Calu3 (cell line): Measurements from ENCODE around the gene CADM1. TPM values are rescaled to one million over a fixed set of nuclear protein-coding genes. Genes with fewer than 3 reads are reported as not detected.

Experiments
- BruUV-seq: library from RNA; stranded (reverse); fragments of 400-500 nt; replicated peaks from 2 replicates; lab custom pipeline; 2021; lab: Mats Ljungman, UMichigan
- CTCF ChIA-PET: fragments of 300-600 bp; sonication (Branson Sonifier 250); formaldehyde crosslinking; loops from one replicate; lab custom pipeline; 2022; ENCODE audit warnings: antibody characterized with exemption; lab: Charles Lee
- DNase-seq: peaks from one replicate; pipeline ENCODE4 v3.0.0; 2022
- H3K27ac Mint-ChIP-seq: one replicate; pipeline ENCODE4 v1.8.0; 2022; ENCODE audit warnings: mixed read lengths; ENCODE audit not compliant: unreplicated experiment
- H3K27me3 Mint-ChIP-seq: one replicate; pipeline ENCODE4 v1.8.0; 2022; ENCODE audit warnings: mixed read lengths; ENCODE audit not compliant: unreplicated experiment
- H3K36me3 Mint-ChIP-seq: one replicate; pipeline ENCODE4 v1.8.0; 2022; ENCODE audit warnings: mild to moderate bottlenecking, moderate library complexity, mixed read lengths; ENCODE audit not compliant: insufficient read depth, unreplicated experiment
- H3K4me1 Mint-ChIP-seq: one replicate; pipeline ENCODE4 v1.8.0; 2022; ENCODE audit warnings: mild to moderate bottlenecking, low read depth, mixed read lengths; ENCODE audit not compliant: unreplicated experiment
- H3K4me3 Mint-ChIP-seq: one replicate; pipeline ENCODE4 v1.8.0; 2022; ENCODE audit warnings: mild to moderate bottlenecking, low read depth, moderate library complexity, mixed read lengths; ENCODE audit not compliant: unreplicated experiment
- H3K9me3 Mint-ChIP-seq: one replicate; pipeline ENCODE4 v1.8.0; 2022; ENCODE audit warnings: low read depth, mixed read lengths; ENCODE audit not compliant: unreplicated experiment
- intact Hi-C: fragments of 100-400 bp; cut with micrococcal nuclease; formaldehyde crosslinking; loops from one replicate; pipeline ENCODE4 v1.10.0; 2022; ENCODE audit not compliant: unreplicated experiment
- total RNA-seq: library from RNA; stranded (reverse); gene quantifications from 2 replicates; pipeline ENCODE4 v1.2.3, GENCODE V29; 2022
- TF ChIP-seq, protein P1 (sequence below): fragments of 200-600 bp; IDR thresholded peaks from one replicate; pipeline ENCODE4 v1.8.0; 2022; ENCODE audit warnings: antibody characterized with exemption; ENCODE audit not compliant: unreplicated experiment

Gene CADM1
- total RNA-seq, 1 experiment from 2014 or later, result 0.68 TPM

- TF ChIP-seq, protein P1, sequence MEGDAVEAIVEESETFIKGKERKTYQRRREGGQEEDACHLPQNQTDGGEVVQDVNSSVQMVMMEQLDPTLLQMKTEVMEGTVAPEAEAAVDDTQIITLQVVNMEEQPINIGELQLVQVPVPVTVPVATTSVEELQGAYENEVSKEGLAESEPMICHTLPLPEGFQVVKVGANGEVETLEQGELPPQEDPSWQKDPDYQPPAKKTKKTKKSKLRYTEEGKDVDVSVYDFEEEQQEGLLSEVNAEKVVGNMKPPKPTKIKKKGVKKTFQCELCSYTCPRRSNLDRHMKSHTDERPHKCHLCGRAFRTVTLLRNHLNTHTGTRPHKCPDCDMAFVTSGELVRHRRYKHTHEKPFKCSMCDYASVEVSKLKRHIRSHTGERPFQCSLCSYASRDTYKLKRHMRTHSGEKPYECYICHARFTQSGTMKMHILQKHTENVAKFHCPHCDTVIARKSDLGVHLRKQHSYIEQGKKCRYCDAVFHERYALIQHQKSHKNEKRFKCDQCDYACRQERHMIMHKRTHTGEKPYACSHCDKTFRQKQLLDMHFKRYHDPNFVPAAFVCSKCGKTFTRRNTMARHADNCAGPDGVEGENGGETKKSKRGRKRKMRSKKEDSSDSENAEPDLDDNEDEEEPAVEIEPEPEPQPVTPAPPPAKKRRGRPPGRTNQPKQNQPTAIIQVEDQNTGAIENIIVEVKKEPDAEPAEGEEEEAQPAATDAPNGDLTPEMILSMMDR, result no peak
- no peaks in the 10 kb centered on the region for H3K27me3 Mint-ChIP-seq
- BruUV-seq, result no TSS peak
- H3K4me1 Mint-ChIP-seq, result no peaks in the 10 kb centered on the region
- no peak overlapping the region for H3K4me3 Mint-ChIP-seq
- DNase-seq, result no peak
- CTCF ChIA-PET, result interaction anchor here (0.7 kb wide), 1 partner anchor 1718 kb away, joined by 3 read pairs; no protein-coding TSS in a partner anchor
- intact Hi-C loops, result no loop called here
- no peak overlapping the region for H3K27ac Mint-ChIP-seq
- no peaks in the 10 kb centered on the region for H3K9me3 Mint-ChIP-seq
- no peaks in the 10 kb centered on the region for H3K36me3 Mint-ChIP-seq
These were observed 277.7 kb downstream of the CADM1 start for GRCh38 chr11:115226556-115226955.

- intact Hi-C loops, result no loop called here
- no peak for DNase-seq
- no peaks in the 10 kb centered on the region for H3K9me3 Mint-ChIP-seq
- no TSS peak for BruUV-seq
- no peaks in the 10 kb centered on the region for H3K4me1 Mint-ChIP-seq
- H3K4me3 Mint-ChIP-seq, result no peak overlapping the region
- H3K27me3 Mint-ChIP-seq, result no peaks in the 10 kb centered on the region
- H3K36me3 Mint-ChIP-seq, result no peaks in the 10 kb centered on the region
- CTCF ChIA-PET, result no interaction called here
- no peak overlapping the region for H3K27ac Mint-ChIP-seq
- TF ChIP-seq, protein P1, result no peak
These were observed 279.7 kb downstream of the CADM1 start for GRCh38 chr11:115224551-115224950.

GRCh38 chr11:115222863-115223530 is 281.2 kb downstream of the CADM1 start:
- no TSS peak for BruUV-seq
- no peak for DNase-seq
- H3K27ac Mint-ChIP-seq, result no peak overlapping the region
- H3K4me3 Mint-ChIP-seq, result no peak overlapping the region
- TF ChIP-seq, protein P1, result no peak
- CTCF ChIA-PET, result interaction anchor here (0.6 kb wide), 1 partner anchor 747 kb away, joined by 7 read pairs; no protein-coding TSS in a partner anchor
- H3K27me3 Mint-ChIP-seq, result no peaks in the 10 kb centered on the region
- no peaks in the 10 kb centered on the region for H3K36me3 Mint-ChIP-seq
- intact Hi-C loops, result no loop called here
- no peaks in the 10 kb centered on the region for H3K4me1 Mint-ChIP-seq
- no peaks in the 10 kb centered on the region for H3K9me3 Mint-ChIP-seq

- Mint-ChIP-seq H3K27ac (no peak overlapping the region), H3K4me3 (no peak overlapping the region), H3K9me3 (no peaks in the 10 kb centered on the region), H3K27me3 (no peaks in the 10 kb centered on the region), H3K4me1 (no peaks in the 10 kb centered on the region), H3K36me3 (no peaks in the 10 kb centered on the region)
- CTCF ChIA-PET, result no interaction called here
- BruUV-seq, result no TSS peak
- intact Hi-C loops, result no loop called here
- TF ChIP-seq, protein P1, result no peak
- no peak for DNase-seq
These were observed 281.9 kb downstream of the CADM1 start for GRCh38 chr11:115222218-115222862.
